CD4-positive, alpha-beta T cell treated with Interleukin-4 for 4 hours (primary cell): ENCODE results near the gene PCLAF.
"Not testable (repeated sequence)": the region's sequence is repeated elsewhere in the genome, so short reads cannot be mapped to it uniquely, and the experiment has no call there.

Experiments used
- DNase-seq: peaks from one replicate; pipeline ENCODE4 v3.0.0-alpha.2; 2020

Gene PCLAF, protein sequence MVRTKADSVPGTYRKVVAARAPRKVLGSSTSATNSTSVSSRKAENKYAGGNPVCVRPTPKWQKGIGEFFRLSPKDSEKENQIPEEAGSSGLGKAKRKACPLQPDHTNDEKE

DNA sequence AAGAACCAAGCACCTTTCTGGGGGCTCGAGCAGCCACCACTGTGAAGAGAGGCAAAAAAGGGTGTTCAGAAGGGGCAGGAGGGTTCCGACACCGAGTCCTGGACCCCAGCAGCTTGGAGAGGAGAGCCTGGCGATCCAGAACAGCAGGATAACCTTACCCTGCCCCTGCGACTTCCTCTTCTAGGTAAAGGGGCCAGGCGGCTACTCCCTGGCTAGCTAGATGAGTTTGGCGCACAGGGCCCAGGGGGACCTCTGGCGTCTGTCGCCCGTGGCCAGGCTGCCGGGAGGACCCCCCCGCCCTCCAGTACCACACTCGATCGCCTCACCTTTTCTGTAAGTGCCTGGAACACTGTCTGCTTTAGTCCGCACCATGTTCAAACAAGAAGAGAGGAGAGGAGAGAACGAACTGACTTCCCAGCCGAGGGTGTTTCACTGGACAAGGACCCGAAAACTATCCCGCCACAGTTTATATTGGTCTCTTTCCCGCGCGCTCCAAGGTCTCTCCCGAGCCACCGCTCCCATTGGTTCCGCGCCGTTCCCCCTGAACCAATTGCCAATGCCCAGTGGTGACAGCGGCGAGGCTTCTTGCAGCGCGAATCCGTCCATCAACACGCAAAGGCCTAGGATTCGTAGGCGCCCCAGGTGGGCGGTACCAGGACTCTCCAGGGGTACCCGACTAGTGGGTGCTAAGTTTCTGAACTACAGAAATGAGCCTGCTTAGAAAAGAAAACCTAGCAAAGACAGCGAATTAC is at the start of gene PCLAF:
Gene PCLAF, minus strand, starts transcription at position 442 of the 752 bp plus-strand sequence. Its CDS starts 70 bp downstream, at position 372.
- DNase-seq = peak; percentile 90

- DNase-seq = peak; percentile 79
These were observed 48.9 kb upstream of the PCLAF start for GRCh38 chr15:64430000-64430735.

GRCh38 chr15:64429448-64429847 is 48.2 kb upstream of the PCLAF start:
- DNase-seq = no peak

GRCh38 chr15:64426845-64427465 is 45.7 kb upstream of the PCLAF start:
- DNase-seq = peak; percentile 13

GRCh38 chr15:64425221-64425620 is 44.0 kb upstream of the PCLAF start:
- DNase-seq = no peak

DNA sequence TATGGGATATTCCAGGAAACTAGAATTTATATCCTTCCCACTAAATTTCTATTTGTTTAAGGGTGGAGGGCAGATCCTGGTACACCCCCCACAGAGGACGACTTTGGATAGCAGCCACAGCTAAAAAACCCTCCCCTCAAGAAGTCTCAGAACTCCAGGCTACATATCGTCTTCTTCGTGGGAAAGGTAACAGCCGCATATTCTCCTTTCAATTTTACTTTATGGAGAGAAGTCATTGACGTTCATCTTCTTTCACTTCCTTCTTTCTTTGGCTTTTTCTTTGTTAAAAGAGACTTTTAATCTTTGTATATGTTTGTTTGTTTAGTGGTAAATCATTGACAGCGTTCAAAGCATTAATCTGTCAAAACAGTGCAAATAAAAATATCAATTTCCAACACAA is 42.7 kb upstream of the PCLAF start:
- DNase-seq = no peak

DNA sequence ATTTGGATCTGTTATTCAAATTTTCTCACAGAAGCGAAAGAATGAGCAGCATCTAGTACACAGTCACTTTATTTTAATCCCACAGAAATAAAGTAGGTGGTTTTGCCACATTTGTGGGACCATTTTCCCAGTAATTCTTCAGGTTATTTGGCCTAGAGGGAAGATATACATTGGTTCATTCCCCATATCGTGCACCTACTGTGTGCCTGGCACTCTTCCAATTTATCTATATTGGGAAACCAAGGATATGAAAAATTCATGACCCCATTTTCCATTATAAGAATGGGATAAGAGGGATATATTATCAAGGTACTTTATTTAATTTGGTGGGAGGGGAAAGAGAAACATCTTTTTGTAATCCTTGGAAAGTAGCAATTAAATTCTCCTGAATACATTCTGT is 41.5 kb upstream of the PCLAF start:
- DNase-seq = no peak

GRCh38 chr15:64412216-64412615 is 31.0 kb upstream of the PCLAF start:
- DNase-seq = no peak

- DNase-seq = no peak
These were observed 19.3 kb upstream of the PCLAF start for GRCh38 chr15:64400583-64400982.

DNA sequence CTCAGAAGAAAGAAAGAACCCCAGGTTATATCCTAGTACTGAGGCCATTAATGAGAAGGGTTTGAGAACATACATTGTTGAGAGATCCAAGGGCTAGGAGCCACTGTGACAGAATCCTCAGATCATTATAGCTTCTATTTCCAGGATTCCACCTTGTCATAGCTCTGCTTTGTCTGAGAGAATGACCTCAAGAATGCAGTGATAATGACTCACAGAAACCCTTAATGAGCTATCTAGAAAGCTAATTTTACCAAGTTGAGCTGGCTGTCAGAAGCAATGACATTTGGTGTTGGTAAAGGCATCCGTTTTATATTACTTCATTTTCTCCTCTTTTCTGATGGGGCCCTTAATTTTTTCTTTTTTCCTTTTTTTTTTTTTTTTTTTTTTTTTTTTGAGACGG is 17.3 kb upstream of the PCLAF start:
- DNase-seq = no peak

DNA sequence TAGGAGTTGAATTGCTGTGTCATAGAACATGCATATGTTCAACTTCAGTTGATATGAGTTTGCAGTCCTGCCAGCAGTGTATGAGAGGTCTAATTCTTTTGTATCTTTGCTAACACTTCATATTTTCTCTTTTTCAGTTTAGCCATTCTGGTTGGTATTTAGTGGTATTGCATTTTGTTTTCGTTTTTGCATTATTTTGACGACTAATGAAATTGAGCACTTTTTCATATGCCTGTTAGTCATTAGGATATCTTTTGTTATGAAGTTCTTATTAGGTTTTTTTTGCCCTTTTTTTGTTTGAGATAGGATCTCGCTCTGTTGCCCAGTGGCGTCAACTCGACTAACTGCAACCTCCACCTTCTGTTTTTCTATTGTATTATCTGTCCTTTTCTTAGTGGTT is 15.5 kb upstream of the PCLAF start:
- DNase-seq = no peak

DNA sequence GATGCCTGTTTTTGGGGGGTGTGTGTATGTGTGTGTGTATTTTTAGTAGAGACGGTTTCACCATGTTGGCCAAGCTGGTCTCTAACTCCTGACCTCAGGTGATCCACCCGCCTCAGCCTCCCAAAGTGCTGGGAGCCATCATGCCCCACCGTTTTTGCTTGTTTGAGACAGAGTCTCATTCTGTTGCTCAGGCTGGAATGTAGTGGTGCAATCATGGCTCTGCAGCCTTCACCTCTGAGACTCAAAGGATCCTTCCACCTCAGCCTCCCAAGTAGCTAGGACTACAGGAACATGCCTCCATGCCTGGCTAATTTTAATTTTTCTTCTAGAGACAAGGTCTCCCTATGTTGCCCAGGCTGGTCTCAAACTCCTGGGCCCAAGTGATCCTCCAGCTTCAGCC is 11.2 kb upstream of the PCLAF start:
- DNase-seq = not testable (repeated sequence)

- no peak for DNase-seq
These were observed 7.8 kb upstream of the PCLAF start for GRCh38 chr15:64389036-64389435.

DNA sequence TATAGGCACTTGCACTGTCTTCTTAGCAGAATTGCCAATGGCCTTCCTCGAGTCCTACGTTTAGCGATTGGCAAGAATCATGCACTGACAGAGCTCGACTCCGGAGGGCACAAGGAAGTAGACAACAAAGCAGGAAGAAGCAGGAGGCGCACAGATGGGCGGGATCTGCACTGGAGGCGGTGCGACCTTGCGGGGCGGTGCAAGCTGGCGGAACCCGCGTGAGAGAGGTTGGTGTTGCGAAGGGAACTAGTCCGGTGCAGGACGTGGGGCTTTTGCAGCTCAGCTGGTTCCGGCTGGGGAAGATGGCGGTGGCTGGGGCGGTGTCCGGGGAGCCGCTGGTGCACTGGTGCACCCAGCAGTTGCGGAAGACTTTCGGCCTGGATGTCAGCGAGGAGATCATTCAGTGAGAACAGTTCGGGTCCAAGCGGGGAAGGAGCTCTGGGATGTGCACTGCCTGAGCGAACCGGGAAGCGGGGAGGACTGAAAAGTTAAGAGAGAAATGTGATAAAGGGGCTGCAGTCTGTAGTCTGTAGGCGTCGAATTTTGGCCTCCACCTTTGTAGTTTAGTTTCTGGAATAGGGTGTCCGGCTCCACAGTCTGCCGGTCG is 6.4 kb upstream of the PCLAF start, which contains the start of gene TRIP4:
Gene TRIP4, plus strand, starts transcription at position 275 of the 607 bp plus-strand sequence. Its CDS starts 28 bp downstream, at position 303.
- peak; percentile 97 for DNase-seq

GRCh38 chr15:64386291-64386690 is 5.0 kb upstream of the PCLAF start:
- DNase-seq = no peak

DNA sequence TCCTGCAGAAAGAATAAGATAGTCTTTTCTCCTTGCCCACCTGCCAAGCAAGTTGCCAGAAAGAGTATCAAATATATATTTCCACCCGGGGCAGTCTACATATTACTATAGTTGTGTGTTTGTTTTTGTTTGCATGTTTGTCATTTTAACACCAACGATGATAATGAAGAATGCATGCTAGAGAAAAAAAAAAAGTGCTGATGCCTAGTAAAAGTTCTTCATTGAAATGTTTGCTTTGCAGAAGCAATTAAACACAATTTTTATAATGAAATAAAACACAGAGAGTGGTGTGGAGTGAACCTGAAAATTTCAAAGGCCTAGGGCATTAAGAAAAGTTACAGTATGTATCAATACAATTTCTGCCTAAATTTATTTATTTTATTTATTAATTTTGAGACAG is 2.5 kb upstream of the PCLAF start:
- DNase-seq = no peak

- not testable (repeated sequence) for DNase-seq
These were observed 941 bp downstream of the PCLAF start for GRCh38 chr15:64380130-64380870.

GRCh38 chr15:64379216-64379960 is 1.9 kb downstream of the PCLAF start:
- DNase-seq = no peak

GRCh38 chr15:64373360-64373759 is 7.9 kb downstream of the PCLAF start:
- DNase-seq = no peak

GRCh38 chr15:64371383-64371782 is 9.9 kb downstream of the PCLAF start:
- not testable (repeated sequence) for DNase-seq

GRCh38 chr15:64369078-64369607 is 12.1 kb downstream of the PCLAF start:
- DNase-seq = no peak
